GM19467 (cell line): Measurements from ENCODE around the gene ESR1.
"Not testable (repeated sequence)": the region's sequence is repeated elsewhere in the genome, so short reads cannot be mapped to it uniquely, and the experiment has no call there.

ENCODE experiments used
- ATAC-seq: cut with Tn5 transposase; IDR thresholded peaks from one replicate; pipeline ENCODE4 v1.9.1; 2021; ENCODE audit warnings: mild to moderate bottlenecking, moderate library complexity; ENCODE audit not compliant: unreplicated experiment

ESR1 gene

DNA sequence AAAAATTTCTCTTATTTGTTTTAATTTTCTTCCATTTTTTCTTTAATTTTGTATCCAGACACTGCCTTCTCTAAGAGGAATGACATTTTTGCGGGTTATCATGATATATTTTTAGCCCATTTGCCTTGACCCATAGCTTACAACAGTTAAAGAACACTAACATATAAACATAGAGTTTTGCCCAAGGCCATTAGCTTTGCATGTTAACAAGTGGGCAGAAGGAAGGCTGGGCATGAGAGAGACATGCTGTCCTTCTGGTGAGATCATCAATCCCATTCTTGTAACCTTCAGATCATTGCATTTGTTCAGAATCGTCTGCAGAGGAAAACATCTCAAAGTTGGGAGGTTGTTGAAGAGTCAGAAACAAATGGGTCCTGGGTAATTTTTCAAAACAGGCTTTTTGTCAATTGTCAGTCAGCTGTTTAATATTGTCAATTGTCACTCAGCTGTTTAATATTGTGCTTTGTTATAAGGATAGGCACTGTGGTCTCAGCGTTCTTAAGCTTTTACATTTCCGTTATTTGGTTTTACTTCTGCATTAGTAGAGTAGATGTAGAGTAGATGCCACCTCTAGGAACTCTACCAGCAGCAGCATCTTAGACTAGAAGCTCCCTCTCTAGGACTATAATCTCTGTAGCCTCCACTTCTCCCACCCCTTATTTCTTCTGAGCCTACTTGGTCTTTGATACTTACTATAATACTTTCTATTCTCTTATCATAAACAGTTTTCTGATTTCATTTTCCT, 243.1 kb downstream of the ESR1 start:
- no peak for ATAC-seq

DNA sequence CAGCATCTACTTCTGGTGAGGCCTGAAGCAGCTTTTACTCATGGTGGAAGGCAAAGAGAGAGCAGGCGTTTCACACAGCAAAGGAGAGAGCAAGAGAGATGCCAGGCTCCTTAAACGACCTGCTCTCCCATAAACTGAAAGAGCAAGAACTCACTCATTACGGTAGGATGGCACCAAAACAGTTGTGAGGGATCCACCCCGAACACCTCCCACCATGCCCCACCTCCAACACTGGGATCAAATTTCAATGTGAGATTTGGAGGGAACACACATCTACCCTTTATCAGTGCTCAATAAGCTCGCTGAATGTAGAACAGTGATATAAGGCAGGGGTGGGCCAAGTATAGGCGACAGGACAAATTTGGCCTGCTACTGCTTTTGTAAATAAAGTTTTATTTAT, 244.6 kb downstream of the ESR1 start:
- no peak for ATAC-seq

DNA sequence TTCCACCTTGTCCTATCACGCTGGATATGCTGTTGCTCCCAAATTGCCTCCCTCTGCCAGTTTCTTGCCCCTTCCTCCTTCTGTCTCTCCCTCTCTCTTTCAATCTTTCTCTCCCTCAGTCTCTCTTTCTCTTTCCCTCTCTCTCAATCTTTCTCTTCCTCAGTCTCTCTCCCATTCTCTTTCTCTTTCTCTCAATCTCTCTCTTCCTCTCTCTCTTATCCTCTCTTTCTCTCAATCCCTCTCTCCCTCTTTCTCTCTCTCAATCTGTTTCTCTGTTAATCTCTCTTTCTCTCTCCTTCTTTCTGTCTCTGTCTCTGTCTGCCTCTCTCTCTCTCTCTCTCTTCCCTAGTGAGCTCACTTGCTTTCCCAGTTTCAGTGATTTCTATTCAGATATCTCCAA, 245.8 kb downstream of the ESR1 start:
- no peak for ATAC-seq

DNA sequence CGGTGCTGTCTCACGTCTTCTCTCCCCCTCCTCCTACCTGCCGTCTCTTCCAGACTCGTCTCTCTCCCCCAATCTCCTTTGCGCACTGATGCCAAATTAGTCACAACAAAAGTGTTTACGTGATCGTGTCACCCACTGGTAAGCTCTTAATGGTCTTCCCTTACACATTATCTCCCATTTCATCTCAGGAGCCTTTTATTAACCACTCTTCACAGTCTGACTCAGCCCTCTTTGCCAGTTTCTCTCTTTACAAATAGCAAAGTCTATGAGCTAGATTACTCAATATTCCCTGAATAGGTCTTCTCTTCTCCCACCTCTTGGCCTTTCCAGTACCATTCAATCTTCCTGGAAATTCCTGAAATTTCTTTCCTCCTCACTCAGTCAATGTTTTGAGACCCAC, 247.0 kb downstream of the ESR1 start:
- ATAC-seq = no peak

DNA sequence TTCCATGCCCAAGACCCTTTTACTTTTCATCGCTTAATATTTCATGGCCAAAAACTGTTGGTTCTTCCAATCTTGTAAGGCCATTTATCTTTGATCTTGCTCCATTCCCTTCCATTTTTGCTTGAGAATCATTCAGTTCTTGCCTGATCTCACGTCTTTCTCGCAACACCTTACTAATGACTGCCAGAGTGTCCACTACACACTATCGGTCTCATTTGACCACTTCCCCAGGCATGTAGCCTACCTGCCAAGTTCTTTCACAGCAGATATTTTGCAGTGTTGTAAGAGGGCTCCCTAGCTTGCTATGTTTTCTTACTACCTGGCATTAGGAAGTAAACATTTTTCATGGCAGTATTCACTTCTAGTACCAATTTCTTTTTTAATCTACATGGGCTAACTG, 248.0 kb downstream of the ESR1 start:
- no peak for ATAC-seq

DNA sequence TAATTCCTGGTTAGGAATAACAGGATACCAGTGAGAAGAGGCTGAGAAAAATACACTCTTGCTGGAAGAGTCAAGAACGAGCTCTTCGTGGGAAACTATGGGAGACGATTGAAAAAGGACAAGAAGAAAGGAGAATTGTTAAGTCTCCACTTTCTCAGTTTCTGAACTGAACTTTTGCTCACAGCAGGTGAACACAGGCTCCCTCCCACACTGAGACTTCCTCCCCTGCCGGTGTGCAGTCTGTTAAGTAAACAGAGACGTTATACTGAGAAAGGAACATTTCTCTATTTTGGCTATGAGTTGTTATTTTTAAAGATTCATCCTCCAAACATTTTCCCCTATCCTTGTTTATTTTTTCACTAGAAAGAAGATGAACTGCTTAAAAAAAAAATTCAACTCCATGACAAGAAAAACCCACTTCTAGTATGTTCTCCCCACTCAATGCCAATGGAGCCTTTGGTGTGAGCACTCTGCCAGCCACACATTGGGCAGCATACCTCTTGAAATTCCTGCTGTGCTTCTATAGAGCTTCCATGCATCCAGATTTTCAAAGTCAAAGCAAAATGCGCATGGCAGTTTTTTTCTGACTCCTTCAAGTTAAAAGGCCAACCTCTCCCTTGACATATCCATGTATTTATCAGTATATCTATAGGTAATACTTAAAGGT, 250.5 kb downstream of the ESR1 start:
- ATAC-seq = no peak

DNA sequence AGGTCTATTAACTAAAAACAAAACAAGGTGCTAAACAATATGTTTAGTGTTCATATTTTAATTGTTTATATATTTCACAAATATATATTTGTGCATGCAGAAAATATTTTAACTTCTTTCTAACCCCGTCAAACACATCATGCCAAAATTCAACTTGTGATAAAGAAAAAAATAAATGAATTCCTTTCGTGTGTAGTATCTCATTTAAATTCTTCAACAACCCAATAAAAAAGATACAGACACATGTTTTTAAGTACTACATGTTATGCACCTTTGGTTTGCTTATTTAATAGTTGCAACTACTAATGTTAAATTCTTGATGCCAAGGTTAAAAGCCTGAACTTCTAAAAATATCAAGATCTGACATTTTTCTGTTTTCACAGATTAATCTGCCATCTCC, 252.4 kb downstream of the ESR1 start:
- no peak for ATAC-seq

DNA sequence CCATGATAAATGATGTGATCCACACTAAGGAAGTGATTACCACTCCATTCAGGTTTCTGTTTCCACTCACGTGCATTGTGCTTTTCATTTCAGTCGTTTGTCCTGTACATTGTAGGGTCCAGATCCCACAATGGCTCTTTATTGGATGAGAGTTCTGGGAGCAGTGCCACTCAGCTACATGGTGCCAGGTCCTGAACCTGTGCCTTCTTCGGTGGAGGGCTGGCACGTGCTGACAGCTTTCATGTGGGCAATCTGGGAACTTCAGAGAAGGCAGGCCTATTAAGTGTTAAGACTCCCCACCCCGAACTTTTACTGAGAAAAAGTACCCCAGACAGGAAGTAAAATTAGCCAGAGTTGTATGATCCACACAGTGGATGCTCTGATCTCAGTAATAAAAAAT, 255.0 kb downstream of the ESR1 start:
- no peak for ATAC-seq

DNA sequence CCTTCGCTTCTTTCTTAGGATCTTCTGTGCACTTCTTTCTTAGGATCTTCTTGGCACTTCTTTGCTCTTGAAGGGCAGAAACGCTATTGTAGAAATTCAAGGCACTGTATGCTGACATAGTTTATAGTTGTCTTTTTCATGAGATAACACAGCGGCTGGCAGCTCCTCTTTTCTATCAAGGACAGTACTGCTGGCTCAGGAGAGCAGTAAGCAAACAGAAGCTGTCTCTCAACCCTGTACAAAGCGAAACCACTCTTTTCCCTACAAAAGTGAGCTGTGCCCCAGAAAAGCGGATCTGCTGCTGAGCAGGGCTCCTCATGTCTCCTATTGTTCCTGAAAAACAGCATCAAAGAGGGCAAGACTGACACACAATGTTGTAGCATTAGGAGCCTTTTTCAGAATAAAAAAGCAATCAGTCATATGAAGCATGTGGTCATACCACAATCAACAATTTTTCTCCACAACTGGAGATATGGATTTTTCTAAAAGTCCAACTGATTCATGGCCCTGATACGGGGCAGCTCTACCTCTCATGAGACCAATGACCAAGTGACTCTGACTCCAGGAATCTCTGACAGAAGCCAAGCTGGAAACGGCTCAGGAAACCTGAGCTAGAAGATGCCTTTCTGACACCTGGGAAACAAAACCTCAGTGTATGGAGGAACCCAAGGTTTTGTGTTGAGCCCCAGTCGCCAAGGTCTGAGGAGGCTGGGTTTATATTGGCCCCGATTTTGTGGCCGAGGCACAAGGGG, 255.9 kb downstream of the ESR1 start:
- ATAC-seq = no peak

DNA sequence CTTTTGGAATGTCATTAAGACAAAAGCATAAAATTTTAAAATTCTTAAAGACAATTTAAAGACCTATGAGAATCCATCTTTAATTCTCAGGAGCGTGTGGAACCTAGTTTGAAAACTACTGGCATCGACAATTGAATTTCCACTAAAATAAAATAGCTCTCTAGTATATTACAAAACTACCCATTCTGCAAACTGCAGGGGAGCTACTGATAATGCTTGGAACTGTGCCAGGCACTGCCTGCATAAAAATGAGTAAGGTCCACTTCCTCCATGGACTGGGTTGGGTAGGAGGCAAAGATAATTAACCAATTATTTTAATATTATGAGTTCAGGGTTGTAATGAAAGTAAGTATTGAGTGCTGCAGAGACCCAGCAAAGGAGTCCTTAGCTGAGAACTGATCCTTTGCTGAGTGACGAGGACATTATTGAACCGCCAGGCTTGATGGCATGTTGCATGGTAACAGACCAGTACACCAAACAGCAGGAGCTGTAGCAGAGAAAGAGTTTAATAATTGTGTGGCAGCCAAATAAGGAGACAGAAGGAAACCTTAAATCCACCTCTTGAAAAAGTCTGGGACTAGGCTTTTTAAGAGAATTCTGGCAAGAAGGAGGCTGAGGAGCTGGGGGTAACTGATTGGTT, 261.3 kb downstream of the ESR1 start:
- no peak for ATAC-seq

DNA sequence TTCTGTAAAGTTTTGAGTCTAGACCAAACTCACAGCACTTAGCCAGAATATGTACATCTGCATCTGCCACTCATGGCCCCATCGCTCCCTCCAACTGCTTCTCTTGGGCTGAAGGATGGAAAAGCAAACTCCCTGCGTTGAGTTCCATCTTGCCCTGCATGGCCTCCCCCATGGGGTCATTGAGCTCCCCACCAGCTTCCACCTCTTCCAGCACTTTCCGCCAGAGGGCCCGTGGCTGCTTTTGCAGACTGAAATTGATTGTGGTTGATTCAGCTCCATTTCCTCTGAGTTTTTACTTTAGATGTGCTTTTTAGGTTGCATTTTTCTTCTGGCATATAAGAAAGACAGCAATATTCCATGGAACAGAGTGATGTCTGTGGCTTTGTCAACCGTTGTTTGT, 263.1 kb downstream of the ESR1 start:
- ATAC-seq = no peak

DNA sequence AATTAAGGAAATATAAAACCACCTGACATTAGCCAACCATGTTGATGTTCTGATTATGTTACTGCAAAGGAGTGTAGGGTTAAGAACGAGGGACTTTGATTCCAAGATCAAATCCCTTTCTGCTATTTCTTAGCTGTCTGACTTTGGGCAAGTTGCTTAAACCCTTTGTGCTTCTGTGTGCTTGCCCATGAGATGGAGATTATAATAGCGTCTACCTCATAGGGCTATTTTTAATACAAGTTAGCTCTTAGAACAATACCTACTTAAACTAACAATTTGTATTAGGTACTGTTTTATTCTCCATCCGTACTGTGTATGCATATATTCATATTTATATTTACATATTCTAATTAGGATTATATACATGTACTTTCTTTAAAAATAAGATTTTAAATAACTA, 263.8 kb downstream of the ESR1 start:
- no peak for ATAC-seq

DNA sequence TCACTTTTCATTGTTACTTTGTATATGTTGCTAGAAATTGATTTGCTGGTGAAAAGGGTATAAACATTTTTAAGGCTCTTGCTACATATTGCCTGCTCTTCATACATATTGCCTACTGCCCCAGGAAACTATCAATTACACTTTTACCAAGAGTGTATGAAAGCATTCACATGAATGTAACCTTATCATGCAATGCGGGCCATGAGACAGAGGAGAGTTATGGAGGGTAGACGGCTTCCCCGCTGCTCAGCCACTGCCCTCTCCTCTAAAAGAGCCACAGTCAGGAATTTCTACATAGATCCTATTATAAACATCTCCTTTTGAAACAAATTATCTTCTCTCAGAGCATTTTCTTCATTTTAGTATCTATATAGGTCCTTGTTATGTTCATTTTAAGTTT, 264.4 kb downstream of the ESR1 start:
- no peak for ATAC-seq

DNA sequence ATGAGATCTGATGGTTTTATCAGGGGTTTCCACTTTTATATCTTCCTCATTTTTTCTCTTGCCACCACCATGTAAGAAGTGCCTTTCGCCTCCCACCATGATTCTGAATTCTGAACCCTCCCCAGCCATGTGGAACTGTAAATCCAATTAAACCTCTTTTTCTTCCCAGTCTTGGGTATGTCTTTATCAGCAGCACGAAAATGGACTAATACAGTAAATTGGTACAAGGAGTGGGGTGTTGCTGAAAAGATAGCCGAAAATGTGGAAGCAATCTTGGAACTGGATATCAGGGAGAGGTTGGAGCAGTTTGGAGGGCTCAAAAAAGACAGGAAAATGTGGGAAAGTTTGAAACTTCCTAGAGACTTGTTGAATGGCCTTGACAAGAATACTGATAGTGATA, 268.8 kb downstream of the ESR1 start:
- ATAC-seq = not testable (repeated sequence)

DNA sequence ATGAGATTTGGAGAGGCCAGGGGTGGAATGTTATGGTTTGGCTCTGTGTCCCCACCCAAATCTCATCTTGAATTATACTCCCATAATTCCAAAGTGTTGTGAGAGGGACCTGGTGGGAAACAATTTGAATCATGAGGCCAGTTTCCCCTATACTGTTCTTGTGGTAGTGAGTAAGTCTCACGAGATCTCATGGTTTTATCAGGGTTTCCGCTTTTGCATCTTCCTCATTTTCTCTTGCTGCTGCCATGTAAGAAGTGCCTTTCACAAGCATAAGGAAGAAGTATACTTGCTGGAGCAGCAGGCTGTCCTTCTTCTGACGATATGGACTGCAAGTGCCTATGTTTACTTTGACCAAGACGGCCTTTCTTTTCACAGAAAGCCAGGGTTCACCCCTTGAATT, 270.5 kb downstream of the ESR1 start:
- ATAC-seq = no peak

DNA sequence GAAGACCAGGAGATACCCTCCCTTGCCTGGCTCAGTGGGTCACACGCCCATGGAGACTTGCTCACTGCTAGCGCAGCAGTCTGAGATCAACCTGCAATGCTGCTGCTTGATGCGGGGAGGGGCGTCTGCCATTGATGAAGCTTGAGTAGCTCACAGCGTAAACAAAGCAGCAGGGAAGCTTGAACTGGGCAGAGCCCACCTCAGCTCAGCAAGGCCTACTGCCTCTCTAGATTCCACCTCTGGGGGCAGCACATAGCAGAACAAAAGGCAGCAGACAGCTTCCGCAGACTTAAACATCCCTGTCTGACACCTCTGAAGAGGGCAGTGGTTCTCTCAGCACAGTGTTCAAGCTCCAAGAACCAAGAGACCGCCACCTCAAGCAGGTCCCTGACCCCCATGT, 271.3 kb downstream of the ESR1 start:
- ATAC-seq = no peak

DNA sequence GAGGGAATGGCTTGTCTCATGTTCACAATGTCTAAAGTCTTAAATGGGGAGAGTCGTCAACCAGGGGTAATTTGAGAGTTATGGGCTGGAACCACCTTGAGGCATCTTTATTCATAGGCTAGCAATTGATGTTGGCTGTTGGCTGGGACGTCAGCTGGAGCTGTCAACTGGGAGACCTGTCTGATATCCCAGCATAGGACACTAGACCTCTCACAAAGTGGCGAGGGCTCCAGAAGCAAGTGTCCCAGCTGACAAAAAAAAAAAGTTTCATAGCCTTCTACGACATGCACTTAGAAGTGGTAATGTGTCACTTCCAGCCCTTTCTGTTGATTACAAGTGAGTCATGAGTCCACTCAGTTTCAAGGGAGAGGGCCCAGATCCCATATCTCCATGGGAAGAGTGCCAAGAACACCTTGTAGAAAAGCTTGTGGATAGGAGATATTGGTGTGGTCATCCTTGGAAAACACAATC, 278.0 kb downstream of the ESR1 start:
- no peak for ATAC-seq

DNA sequence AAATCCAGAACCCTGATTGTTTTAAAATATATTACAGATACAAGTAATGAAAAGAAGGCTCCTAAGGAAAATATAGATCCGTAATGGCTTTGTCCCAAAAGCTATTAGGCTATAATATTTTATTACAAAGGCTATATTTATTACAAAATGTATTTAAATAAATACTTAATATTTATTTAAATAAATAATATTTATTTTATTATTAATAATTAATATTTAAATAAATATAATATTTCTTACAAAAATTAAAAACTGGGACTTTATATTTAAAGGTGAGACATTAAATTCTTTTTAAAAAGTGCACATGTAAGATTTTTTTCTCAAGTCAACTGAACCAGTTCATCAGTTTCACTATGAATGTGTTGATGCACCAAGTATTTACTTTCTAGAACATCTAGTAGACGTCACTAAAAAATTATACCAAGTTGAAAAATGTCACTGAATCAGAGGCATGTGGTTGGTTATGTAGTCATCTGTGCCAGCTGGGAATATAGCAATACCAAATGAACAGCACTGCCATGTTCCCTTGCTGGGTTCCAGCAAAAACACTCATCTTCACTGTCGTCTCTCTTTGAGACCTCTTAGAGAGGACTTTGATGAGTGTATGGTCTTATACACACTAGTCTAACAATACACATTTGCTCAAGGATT, 278.9 kb downstream of the ESR1 start:
- no peak for ATAC-seq

DNA sequence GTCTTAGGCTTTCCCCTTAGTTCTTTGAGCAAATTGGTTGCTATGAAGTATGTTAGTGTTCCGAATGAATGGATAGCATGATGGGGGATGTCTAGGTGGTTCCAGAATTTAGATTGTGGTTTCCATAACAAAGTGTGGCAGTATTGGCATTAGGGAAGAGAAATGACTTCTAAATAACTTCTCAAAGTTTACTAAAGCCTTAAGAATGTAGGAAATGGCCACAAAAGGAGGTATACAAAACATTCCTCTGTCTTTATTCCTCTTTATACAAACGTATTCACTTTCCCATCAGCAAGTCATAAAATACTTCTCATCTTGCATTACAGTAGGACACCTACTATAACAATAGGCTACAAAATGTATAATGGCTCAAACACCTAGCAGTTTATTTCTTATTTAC, 279.6 kb downstream of the ESR1 start:
- ATAC-seq = no peak

DNA sequence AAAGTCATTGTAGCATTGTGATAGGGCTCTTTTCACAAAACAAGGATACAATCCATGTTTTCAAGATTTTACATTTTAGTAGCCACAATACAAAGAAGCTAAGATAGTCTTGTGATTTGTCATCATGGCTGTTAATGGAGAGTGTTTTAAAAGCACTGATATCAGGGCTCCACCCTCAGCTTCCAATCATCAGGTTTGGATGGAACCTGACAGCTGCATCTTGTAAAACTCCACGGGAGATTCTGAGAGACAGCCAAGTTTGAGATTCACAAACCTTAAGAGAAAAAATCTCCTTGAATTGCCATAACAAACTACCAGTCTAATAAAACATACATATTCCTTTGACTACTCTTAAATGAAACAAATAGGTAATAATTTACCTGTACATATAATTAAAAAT, 280.2 kb downstream of the ESR1 start:
- ATAC-seq = no peak

DNA sequence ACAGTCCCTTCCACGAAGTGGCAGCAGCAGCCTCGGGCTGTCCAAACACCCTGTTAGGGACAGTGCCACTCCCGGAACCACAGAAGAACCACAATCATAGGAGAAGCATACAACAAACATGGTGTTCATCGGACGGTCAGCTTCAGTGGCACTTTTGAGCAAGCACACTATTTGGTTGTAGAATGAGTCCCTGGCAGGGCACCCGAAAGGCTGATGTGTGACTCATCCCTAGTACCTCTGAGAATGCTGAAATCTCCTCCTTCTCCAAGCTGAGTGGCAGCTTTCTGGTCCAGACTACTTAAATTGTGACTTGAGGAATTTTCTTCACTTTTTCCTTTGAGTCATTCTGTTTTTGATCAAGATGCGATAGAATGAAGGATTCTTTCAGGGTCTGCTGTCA, 282.5 kb downstream of the ESR1 start:
- ATAC-seq = no peak
